Liver (tissue), 9 donors: ENCODE data around the gene CDK2AP2. TPM values are rescaled to one million over a fixed set of nuclear protein-coding genes. Genes with fewer than 3 reads are reported as not detected.
A peak's percentile ranks its signal among the peaks of the same experiment; 100 is the strongest.

Experiments used
- DNase-seq: peaks from one replicate; pipeline ENCODE4 v3.0.0-alpha.2; 2017; ENCODE audit warnings: low spot score
- H3K27ac ChIP-seq, 2 donors: one replicate each; pipeline ENCODE4 v1.7.0; 2013; ENCODE audit warnings: inconsistent platforms in 2 of 2, low read length in 2 of 2, control low read depth in 1 of 2, low read depth in 1 of 2, mild to moderate bottlenecking in 1 of 2
- H3K27me3 ChIP-seq, 4 donors: one replicate each; pipeline versions ENCODE4 v1.6.1 to v1.7.0; 2013; ENCODE audit warnings: low read length in 3 of 4, inconsistent platforms in 1 of 4, mild to moderate bottlenecking in 1 of 4, moderate library complexity in 1 of 4; ENCODE audit not compliant: control insufficient read depth in 4 of 4, insufficient read depth in 4 of 4
- H3K36me3 ChIP-seq, 4 donors: one replicate each; pipeline versions ENCODE4 v1.6.1 to v1.7.0; 2013; ENCODE audit warnings: low read length in 3 of 4, mild to moderate bottlenecking in 3 of 4, low read depth in 1 of 4, moderate library complexity in 1 of 4; ENCODE audit not compliant: control insufficient read depth in 4 of 4, insufficient read depth in 3 of 4
- H3K4me1 ChIP-seq, 4 donors: one replicate each; pipeline versions ENCODE4 v1.6.1 to v1.7.0; 2013; ENCODE audit warnings: low read length in 3 of 4, mild to moderate bottlenecking in 3 of 4, moderate library complexity in 1 of 4; ENCODE audit not compliant: control insufficient read depth in 4 of 4, insufficient read depth in 4 of 4
- H3K4me3 ChIP-seq, 3 donors: one replicate each; pipeline versions ENCODE4 v1.6.1 to v1.7.0; 2013; ENCODE audit warnings: low read length in 3 of 3, control low read depth in 1 of 3, low read depth in 1 of 3, mild to moderate bottlenecking in 1 of 3
- H3K9ac ChIP-seq, 2 donors: one replicate each; pipeline ENCODE4 v1.7.0; 2013; ENCODE audit warnings: low read length in 2 of 2, mild to moderate bottlenecking in 2 of 2, moderate library complexity in 2 of 2, control low read depth in 1 of 2, low read depth in 1 of 2
- H3K9me3 ChIP-seq, 4 donors: one replicate each; pipeline versions ENCODE4 v1.6.1 to v1.7.0; 2013; ENCODE audit warnings: low read length in 3 of 4; ENCODE audit not compliant: control insufficient read depth in 4 of 4
- ATF3 ChIP-seq: IDR thresholded peaks from 2 replicates; pipeline ENCODE4 v1.6.1; 2016; ENCODE audit warnings: antibody characterized with exemption
- CTCF ChIP-seq: fragments of 150-350 bp; IDR thresholded peaks from 2 replicates; pipeline ENCODE4 v1.5.1; 2017; ENCODE audit warnings: improper control_type of control experiment, low read depth, low read length; ENCODE audit not compliant: missing input control
- EGR1 ChIP-seq, 2 donors: IDR thresholded peaks; 2 replicates each; pipeline ENCODE4 v1.6.1; 2016 to 2018; ENCODE audit warnings: antibody characterized with exemption in 2 of 2, low read depth in 2 of 2
- FOXA1 ChIP-seq: IDR thresholded peaks from 2 replicates; pipeline ENCODE4 v1.6.1; 2016; ENCODE audit warnings: antibody characterized with exemption
- FOXA2 ChIP-seq: IDR thresholded peaks from 2 replicates; pipeline ENCODE4 v1.6.1; 2016; ENCODE audit warnings: antibody characterized with exemption
- GABPA ChIP-seq, 2 donors: IDR thresholded peaks in 1 of 2; conservative IDR thresholded peaks in 1 of 2; 2 replicates each; pipeline ENCODE4 v1.6.1; 2016; ENCODE audit warnings: antibody characterized with exemption in 2 of 2, mild to moderate bottlenecking in 1 of 2, moderate library complexity in 1 of 2
- HNF4A ChIP-seq, 2 donors: conservative IDR thresholded peaks; 2 replicates each; pipeline ENCODE4 v1.6.1; 2016; ENCODE audit warnings: antibody characterized with exemption in 2 of 2, mild to moderate bottlenecking in 2 of 2
- HNF4G ChIP-seq: IDR thresholded peaks from 2 replicates; pipeline ENCODE4 v1.6.1; 2016; ENCODE audit warnings: antibody characterized with exemption
- JUND ChIP-seq, 2 donors: IDR thresholded peaks; 2 replicates each; pipeline ENCODE4 v1.6.1; 2016; ENCODE audit warnings: antibody characterized with exemption in 2 of 2
- NR2F2 ChIP-seq: IDR thresholded peaks from 2 replicates; pipeline ENCODE4 v1.6.1; 2016; ENCODE audit warnings: antibody characterized with exemption
- RAD21 ChIP-seq, 2 donors: IDR thresholded peaks; 2 replicates each; pipeline ENCODE4 v1.6.1; 2016; ENCODE audit warnings: antibody characterized with exemption in 2 of 2, mild to moderate bottlenecking in 2 of 2
- REST ChIP-seq: IDR thresholded peaks from 2 replicates; pipeline ENCODE4 v1.6.1; 2016; ENCODE audit warnings: antibody characterized with exemption, mild to moderate bottlenecking
- RXRA ChIP-seq, 2 donors: IDR thresholded peaks; 2 replicates each; pipeline ENCODE4 v1.6.1; 2017 to 2018; ENCODE audit warnings: antibody characterized with exemption in 2 of 2, mild to moderate bottlenecking in 1 of 2
- SP1 ChIP-seq: IDR thresholded peaks from 2 replicates; pipeline ENCODE4 v1.6.1; 2018; ENCODE audit warnings: antibody characterized with exemption, mild to moderate bottlenecking
- TAF1 ChIP-seq: conservative IDR thresholded peaks from 2 replicates; pipeline ENCODE4 v1.6.1; 2016; ENCODE audit warnings: antibody characterized with exemption, mild to moderate bottlenecking
- YY1 ChIP-seq: IDR thresholded peaks from 2 replicates; pipeline ENCODE4 v1.6.1; 2016; ENCODE audit warnings: antibody characterized with exemption, mild to moderate bottlenecking
- ZBTB33 ChIP-seq: IDR thresholded peaks from 2 replicates; pipeline ENCODE4 v1.6.1; 2016; ENCODE audit warnings: antibody characterized with exemption
- WGBS: extraction: QIAGEN DNeasy Blood & Tissue Kit; methylation state at CpG from one replicate; pipeline ENCODE4 v1.1.7; 2013; 5-methylcytosine and 5-hydroxymethylcytosine counted together
- polyA plus RNA-seq, 2 donors: library from polyadenylated mRNA; stranded (reverse) in 1 of 2; unstranded in 1 of 2; fragments of 200-250 nt in 1 of 2; fragments of >200 nt in 1 of 2; fragmentation: Nextera tagmentation in 1 of 2; extraction: Ambion mirVana in 1 of 2; gene quantifications; one replicate each; pipeline versions ENCODE4 v1.2.1 to v1.2.3, GENCODE V29; 2013 to 2015
- total RNA-seq, 2 donors: library from RNA; depleted of rRNA; stranded (reverse); fragments of >200 nt; gene quantifications; one replicate each; pipeline ENCODE4 v1.2.3, GENCODE V29; 2014
- TF ChIP-seq, protein P1 (sequence below): IDR thresholded peaks from 2 replicates; pipeline ENCODE4 v1.6.1; 2016; ENCODE audit warnings: antibody characterized with exemption
- donor health status: healthy.
- donor health status: healthy.
- donor health status: healthy.
- donor health status: healthy.
- donor health status: healthy.

Gene CDK2AP2
- total and polyA plus RNA-seq, 4 donors = 14.1 to 126 (median 56.6) TPM

GRCh38 chr11:67469508-67469811 is 38.5 kb downstream of the CDK2AP2 start:
- WGBS = 22% methylated on average over 9 of the region's 9 CpGs
- Histone ChIP-seq H3K27ac (peak overlapping the region; percentile 86), H3K9ac (peak overlapping the region; percentile 60 to 88), H3K9me3 (no peaks in the 10 kb centered on the region), H3K4me1 (peaks cover 15 to 40% (median 29%) of the 10 kb centered on the region in 4 donors), H3K36me3 (no peaks in the 10 kb centered on the region), H3K4me3 (peak overlapping the region; percentile 72 to 91 (median 80)), H3K27me3 (no peaks in the 10 kb centered on the region)
- no peak for DNase-seq
- TF ChIP-seq ATF3 (no peak), REST (no peak), FOXA2 (no peak), SP1 (no peak), HNF4G (no peak), GABPA (IDR thresholded peaks at IDR 0.05 in 1 of 2, conservative IDR thresholded peaks at IDR 0.05 in 1 of 2) (no peak), FOXA1 (no peak), JUND (IDR thresholded peaks at IDR 0.05) (no peak), NR2F2 (no peak)
- TF ChIP-seq, protein P1, sequence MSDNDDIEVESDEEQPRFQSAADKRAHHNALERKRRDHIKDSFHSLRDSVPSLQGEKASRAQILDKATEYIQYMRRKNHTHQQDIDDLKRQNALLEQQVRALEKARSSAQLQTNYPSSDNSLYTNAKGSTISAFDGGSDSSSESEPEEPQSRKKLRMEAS = no peak

DNA sequence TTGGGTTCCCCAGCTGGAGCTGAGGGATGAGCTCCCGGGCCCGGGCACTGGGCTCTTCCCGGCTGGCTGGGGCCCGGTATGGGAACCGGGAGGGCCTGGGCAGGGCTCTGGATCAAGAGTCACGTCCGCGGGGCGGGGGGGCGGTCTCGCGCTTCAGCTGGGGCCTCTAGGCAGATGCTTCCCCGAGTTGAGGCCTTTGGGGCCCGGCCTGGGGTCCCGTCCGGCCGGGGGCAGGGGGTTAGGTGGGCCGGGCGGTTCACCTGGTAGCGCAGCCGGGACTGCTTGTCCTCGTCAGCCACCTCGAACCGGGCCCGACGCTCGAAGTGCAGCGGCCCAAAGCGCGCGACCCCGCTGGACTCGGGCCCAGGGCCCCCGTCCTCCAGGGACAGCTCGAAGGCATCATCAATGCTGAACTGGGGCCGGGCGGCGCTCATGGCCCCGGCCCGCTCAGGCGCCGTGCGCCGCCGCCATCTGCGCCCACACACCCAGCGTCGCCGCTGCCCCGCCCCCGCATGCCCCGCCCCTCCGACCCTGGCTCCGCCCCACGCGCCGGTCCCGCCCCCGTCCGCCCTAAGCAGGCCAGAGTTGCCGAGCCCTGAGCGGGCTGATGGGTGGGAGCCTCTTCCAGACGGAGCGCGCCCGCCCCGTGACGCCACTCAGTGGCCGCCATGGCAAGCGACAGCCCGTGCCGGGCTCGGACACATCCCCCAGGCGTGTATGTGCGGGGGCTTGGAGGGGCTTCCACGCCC is 39.0 kb downstream of the CDK2AP2 start, which contains the start of gene TMEM134:
TMEM134 (minus strand) TSS at position 493 of the 749 bp plus-strand sequence; CDS start at position 434, 59 bp downstream.
- Histone ChIP-seq H3K9ac (peak within 1 kb of the TSS; percentile 85 to 88), H3K36me3 (no peaks in the 10 kb centered on the region), H3K27ac (peak within 1 kb of the TSS; percentile 86 to 90), H3K27me3 (no peaks in the 10 kb centered on the region), H3K9me3 (no peaks in the 10 kb centered on the region), H3K4me3 (peak within 1 kb of the TSS; percentile 80 to 91 (median 86)), H3K4me1 (peaks cover 19 to 42% (median 30%) of the 10 kb centered on the region in 4 donors)
- no peak for TF ChIP-seq RXRA (IDR thresholded peaks at IDR 0.05)
- TF ChIP-seq SP1 = peak; percentile 52
- no peak for TF ChIP-seq GABPA (IDR thresholded peaks at IDR 0.05 in 1 of 2, conservative IDR thresholded peaks at IDR 0.05 in 1 of 2)
- no peak for TF ChIP-seq FOXA1
- no peak for TF ChIP-seq FOXA2
- TF ChIP-seq CTCF = peak; percentile 39
- no peak for TF ChIP-seq HNF4G
- TF ChIP-seq ATF3 = no peak
- no peak for TF ChIP-seq HNF4A (conservative IDR thresholded peaks at IDR 0.05)
- no peak for TF ChIP-seq TAF1
- TF ChIP-seq EGR1 (IDR thresholded peaks at IDR 0.05; ENCODE audit: low read depth in 2 of 2) = peak in 1 of 2 donors; percentile 75
- no peak for TF ChIP-seq NR2F2
- peak; percentile 94 for TF ChIP-seq YY1
- TF ChIP-seq ZBTB33 = no peak
- peak; percentile 59 to 76 for TF ChIP-seq RAD21 (IDR thresholded peaks at IDR 0.05)
- TF ChIP-seq, protein P1 = no peak
- TF ChIP-seq JUND (IDR thresholded peaks at IDR 0.05) = no peak
- no peak for TF ChIP-seq REST
- WGBS = under 1% methylated on average over 76 of the region's 76 CpGs
- peak; percentile 96 for DNase-seq
